ENCODE results near the gene PLEKHA6.

Gene PLEKHA6

DNA sequence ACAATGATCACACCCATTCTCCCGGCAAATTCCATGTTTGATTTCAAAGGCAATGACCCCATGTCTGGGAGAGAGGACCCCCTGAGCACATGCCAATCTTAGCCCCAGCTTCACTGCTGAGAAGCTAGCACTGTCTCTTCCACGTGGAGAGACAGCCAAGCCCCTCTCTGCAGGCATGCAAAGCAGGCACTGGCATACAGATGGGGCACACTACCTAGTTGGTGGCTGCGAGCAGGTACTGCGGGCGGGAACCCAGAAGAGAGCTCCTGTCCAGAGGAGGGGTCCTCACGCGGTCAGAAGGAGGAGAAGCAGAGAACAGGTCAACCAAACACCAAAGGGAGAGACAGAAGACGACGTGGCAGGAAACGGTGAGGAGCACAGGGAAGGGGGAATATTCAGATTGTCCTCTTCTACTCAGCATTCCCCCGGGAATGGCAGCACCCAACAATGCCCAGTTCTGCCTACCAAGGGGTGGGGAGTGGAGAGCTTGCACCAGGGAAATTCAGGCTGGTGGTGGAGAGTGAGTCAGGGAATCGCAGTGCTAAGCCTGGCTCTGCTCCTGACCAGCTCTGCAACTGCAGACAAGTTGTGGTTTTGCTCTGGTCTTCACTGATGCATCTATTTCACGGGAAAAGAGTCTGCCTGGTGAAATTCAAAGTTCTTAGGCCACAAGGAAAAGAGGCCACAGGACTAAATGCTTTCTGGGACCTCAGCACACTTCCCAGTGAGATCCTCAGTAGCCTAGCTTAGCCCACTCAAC is 97.8 kb downstream of the PLEKHA6 start:
- Histone ChIP-seq H3K4me1 (peaks cover 0 to 4% (median 0%) of the 10 kb centered on the region in 4 donors), H3K9me3 (no peaks in the 10 kb centered on the region), H3K27ac (no peak overlapping the region), H3K36me3 (peaks cover 0 to 90% (median 6%) of the 10 kb centered on the region in 3 donors), H3K27me3 (no peaks in the 10 kb centered on the region), H3K4me3 (no peak overlapping the region)
- TF ChIP-seq CTCF (IDR thresholded peaks at IDR 0.05): no peak
- no peak for DNase-seq
- intact Hi-C loops (cut with DNase I; ENCODE audit: low total_unique reads): no loop called here

- H3K27me3 ChIP-seq: no peaks in the 10 kb centered on the region
- TF ChIP-seq CTCF (IDR thresholded peaks at IDR 0.05): no peak
- peaks cover 0 to 88% (median 6%) of the 10 kb centered on the region in 3 donors for H3K36me3 ChIP-seq
- intact Hi-C loops (cut with DNase I; ENCODE audit: low total_unique reads): no loop called here
- no peak overlapping the region for H3K27ac ChIP-seq
- no peak for DNase-seq
- H3K4me1 ChIP-seq: peaks cover 0 to 6% (median 3%) of the 10 kb centered on the region in 4 donors
- no peaks in the 10 kb centered on the region for H3K9me3 ChIP-seq
- no peak overlapping the region for H3K4me3 ChIP-seq
Observed at GRCh38 chr1:204261266-204261665, 98.5 kb downstream of the PLEKHA6 start.

DNA sequence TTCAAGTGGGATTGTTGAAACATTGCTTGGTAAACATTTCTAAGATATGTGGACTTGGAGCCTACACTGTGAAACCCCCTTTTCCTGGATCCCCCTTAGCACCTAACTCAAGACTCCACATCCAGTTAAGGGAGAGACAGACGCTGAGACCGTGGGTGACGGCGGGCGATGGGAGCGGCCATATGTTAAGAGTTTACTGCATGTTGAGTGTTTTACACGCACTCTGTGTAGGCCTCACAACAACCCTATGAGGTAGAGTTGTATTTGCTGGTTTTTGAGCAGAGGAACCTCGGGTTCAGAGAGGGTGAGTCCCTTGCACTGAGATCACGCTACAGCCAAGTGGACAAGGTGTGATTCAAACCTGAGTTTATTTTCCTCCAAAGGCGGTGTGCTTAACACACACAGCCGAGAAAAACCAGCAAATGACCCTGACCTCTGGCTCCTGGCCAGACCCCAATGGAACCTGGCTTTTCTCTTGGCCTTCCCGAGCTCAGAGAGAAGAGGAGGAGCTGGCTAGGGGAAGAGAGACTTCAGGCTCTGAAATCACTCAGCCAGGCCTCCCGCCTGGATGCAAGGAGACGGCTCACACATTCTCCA is 99.0 kb downstream of the PLEKHA6 start:
- peaks cover 0 to 11% (median 5%) of the 10 kb centered on the region in 4 donors for H3K4me1 ChIP-seq

DNA sequence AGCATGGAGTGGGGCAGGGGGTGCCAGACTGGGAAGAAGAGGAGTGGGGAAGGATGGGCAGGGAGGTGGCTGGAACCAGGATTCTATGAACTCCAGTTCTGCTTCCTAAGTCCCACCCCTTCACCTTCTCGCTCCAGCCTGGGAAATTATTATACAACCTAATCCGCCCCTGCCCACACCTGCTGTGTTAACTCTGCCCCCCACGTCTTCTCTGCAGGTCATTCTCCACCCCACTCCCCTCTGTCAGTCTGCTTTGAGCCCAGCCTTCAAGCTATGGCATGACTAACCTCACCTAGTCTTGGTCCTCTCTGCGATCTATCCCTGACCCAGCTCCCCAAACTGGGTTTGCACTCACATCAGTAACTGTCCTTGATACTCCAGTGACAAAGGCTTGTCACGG is 99.9 kb downstream of the PLEKHA6 start:
- Histone ChIP-seq H3K4me1 (peaks cover 0 to 18% (median 7%) of the 10 kb centered on the region in 4 donors), H3K27ac (no peak overlapping the region), H3K9me3 (no peaks in the 10 kb centered on the region), H3K4me3 (no peak overlapping the region), H3K27me3 (no peaks in the 10 kb centered on the region), H3K36me3 (peaks cover 0 to 76% (median 6%) of the 10 kb centered on the region in 3 donors)
- no peak for TF ChIP-seq CTCF (IDR thresholded peaks at IDR 0.05)
- no peak for DNase-seq
- intact Hi-C loops (cut with DNase I; ENCODE audit: low total_unique reads): loop anchor here (5.0 kb wide), 1 partner anchor 103 kb away; no protein-coding TSS in a partner anchor

More for the DNA sequence above, 99.0 kb downstream of the PLEKHA6 start:
- H3K9me3 ChIP-seq: no peaks in the 10 kb centered on the region
- intact Hi-C loops (cut with DNase I; ENCODE audit: low total_unique reads): no loop called here
- no peaks in the 10 kb centered on the region for H3K27me3 ChIP-seq
- peaks cover 0 to 83% (median 6%) of the 10 kb centered on the region in 3 donors for H3K36me3 ChIP-seq
- TF ChIP-seq CTCF (IDR thresholded peaks at IDR 0.05): no peak
- H3K27ac ChIP-seq: no peak overlapping the region
- DNase-seq: no peak
- no peak overlapping the region for H3K4me3 ChIP-seq

GRCh38 chr1:204259196-204259595 is 100.5 kb downstream of the PLEKHA6 start:
- H3K27ac ChIP-seq: no peak overlapping the region
- no peaks in the 10 kb centered on the region for H3K9me3 ChIP-seq
- no peak for TF ChIP-seq CTCF (IDR thresholded peaks at IDR 0.05)
- intact Hi-C loops (cut with DNase I; ENCODE audit: low total_unique reads): loop anchor here (5.0 kb wide), 1 partner anchor 103 kb away; no protein-coding TSS in a partner anchor
- H3K4me1 ChIP-seq: peaks cover 0 to 18% (median 7%) of the 10 kb centered on the region in 4 donors
- H3K4me3 ChIP-seq: no peak overlapping the region
- DNase-seq: no peak
- H3K27me3 ChIP-seq: no peaks in the 10 kb centered on the region
- H3K36me3 ChIP-seq: peaks cover 0 to 70% (median 6%) of the 10 kb centered on the region in 3 donors
